ENCODE measurements around the gene OR10AD1.
"Not testable (repeated sequence)": the region's sequence is repeated elsewhere in the genome, so short reads cannot be mapped to it uniquely, and the experiment has no call there.

Gene OR10AD1

DNA sequence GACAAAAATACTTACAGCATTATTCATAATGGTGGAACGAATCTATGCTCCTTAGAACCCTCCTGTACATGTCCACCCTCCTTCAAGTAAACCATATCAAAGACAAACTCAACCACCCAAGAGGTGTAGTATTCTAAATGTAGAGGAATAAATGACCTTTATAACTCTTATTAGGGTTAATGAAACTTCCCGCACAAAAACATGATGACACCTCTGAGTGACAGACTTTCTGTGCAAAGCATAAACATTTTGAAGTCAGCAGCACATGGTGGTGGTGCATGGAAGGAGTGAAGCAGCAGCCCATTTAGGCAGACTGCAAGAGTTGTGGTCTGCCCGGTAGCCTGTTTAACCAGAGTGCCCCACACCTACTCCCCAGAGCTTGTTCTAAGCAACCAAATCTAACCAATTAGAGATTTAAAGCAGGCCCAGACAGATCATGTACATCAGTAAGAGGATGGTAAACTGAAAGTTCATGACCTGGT lies 45.2 kb downstream of the OR10AD1 start:
- DNase-seq = no peak

DNA sequence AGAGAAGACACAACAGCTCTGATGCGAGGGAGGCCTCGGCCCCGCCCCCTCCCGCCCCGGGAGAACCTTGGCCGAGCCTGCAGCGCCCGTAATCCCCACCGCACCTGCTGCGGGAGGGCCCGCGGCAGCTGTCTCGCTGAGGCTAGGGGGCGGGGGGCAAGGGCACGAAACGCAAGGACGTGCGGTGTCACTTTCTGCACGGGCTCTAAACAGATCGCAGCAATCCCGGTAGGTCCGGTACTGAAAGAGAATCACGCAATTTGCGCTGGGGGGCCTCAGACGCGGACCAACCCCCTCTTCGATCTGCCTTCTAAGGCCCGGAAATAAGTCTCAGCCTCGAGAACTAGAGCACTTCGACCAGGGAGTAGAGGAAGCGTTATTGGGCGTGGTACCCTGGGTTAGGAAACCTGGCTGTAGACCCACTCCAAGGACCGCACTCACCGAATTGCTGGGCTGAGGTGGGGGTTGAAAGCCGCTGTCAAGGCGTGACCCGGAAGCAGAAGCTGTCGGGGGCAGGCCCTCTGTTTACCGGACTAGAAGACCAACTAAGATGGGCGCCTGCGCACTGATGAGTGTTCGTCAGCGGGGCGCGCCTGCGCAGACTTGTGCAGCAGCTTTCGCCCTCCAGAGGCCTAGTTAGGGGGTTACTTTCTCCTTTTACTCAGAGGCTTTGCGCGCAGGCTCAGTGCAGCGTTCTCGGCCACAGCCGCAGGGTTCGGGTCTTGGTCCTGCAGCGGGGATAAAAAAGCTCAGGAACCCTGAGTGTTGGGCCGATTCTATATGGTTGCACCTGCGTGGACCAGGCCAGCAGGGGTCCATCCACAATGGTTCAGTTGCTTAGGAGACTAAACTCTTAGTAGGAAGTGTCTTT lies 45.8 kb downstream of the OR10AD1 start, which contains the start of gene ASB8:
ASB8 (minus strand) TSS at position 498 of the 871 bp plus-strand sequence. CDS start 4,019 bp downstream, outside the sequence.
- DNase-seq = peak; percentile 99

DNA sequence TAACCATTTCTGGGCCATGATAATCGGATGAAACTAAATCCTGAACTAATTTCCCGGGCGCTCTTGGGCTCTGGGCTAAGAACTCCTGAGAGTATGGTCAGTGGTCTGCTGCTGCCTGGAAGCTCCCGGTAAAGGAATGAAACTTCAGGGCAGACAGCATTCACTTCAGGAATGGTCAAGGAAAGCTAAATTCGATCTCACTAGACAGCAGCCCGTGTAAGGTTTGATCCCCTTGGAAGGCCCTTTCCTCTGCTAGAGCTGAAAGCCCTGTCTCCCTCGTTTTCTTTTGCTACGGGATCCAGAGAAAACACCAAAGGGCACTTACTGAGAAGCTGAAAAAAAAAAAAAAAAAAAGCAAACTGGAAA lies 46.5 kb downstream of the OR10AD1 start:
- no peak for DNase-seq

DNA sequence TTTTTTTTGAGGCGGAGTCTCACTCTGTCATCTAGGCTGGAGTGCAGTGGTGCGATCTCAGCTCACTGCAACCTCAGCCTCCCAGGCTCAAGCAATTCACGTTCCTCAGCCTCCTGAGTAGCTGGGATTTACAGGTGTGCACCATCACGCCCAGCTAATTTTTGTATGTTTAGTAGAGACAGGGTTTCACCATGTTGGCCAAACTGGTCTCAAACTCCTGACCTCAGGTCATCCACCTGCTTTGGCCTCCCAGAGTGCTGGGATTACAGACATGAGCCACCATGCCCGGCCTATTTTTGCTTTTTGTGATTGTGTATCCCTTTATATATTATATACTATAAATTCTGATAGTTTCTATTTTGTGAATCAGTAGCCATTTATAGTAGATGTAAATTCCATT lies 47.3 kb downstream of the OR10AD1 start:
- DNase-seq = not testable (repeated sequence)

Data from activated CD4-positive, alpha-beta T cell treated with anti-CD3 and anti-CD28 coated beads, Interleukin-2, amount 50 U/mL, for 4 hours (primary cell).